HepG2 (cell line): ENCODE data around the gene NFE2L2. TPM values are rescaled to one million over a fixed set of nuclear protein-coding genes. Genes with fewer than 3 reads are reported as not detected.
A peak's percentile ranks its signal among the peaks of the same experiment; 100 is the strongest.

Experiments used
- ATAC-seq: fragments of 200-7000 bp; cut with Tn5 transposase; 3 replicates; pipeline ENCODE4 v1.9.1; 2020; ENCODE audit warnings: mild to moderate bottlenecking, moderate library complexity
- Bru-seq: library from RNA; stranded (reverse); fragments of 400-500 nt; gene quantifications from one replicate; lab custom pipeline; 2021; lab: Mats Ljungman, UMichigan
- BruChase-seq, 2 experiments: library from RNA; stranded (reverse); fragments of 400-500 nt; gene quantifications; one replicate each; lab custom pipeline; 2021; lab: Mats Ljungman, UMichigan
- BruUV-seq: library from RNA; stranded (reverse); fragments of 400-500 nt; replicated peaks from 2 replicates; lab custom pipeline; 2021; lab: Mats Ljungman, UMichigan
- CTCF ChIA-PET: fragments of 300-600 bp; formaldehyde crosslinking; extraction: SDS; loops from one replicate; lab custom pipeline; 2021; ENCODE audit warnings: low total read pairs, inconsistent platforms, low intra/inter-chr PET ratio; lab: Yijun Ruan, JAX
- POLR2A ChIA-PET: fragments of 350-600 bp; sonication (Branson Sonifier 250); formaldehyde crosslinking; loops from one replicate; lab custom pipeline; 2020; ENCODE audit warnings: antibody characterized with exemption, inconsistent platforms; lab: Yijun Ruan, JAX
- DNase-seq: peaks from one replicate; pipeline ENCODE4 v3.0.0-alpha.2; 2015; ENCODE audit warnings: low spot score
- FAIRE-seq: peaks from 3 replicates; lab custom pipeline; 2011; peaks lifted over from hg19 to GRCh38; lab: Jason Lieb, UNC
- H2AFZ ChIP-seq: one replicate; pipeline ENCODE4 v1.6.1; 2011; ENCODE audit warnings: low read length, inconsistent platforms
- H3K27ac ChIP-seq: fragments of 300-600 bp; 3 replicates; pipeline ENCODE4 v1.8.0; 2011; ENCODE audit warnings: mixed run types, mild to moderate bottlenecking, mixed read lengths, low read length, inconsistent platforms; ENCODE audit not compliant: insufficient read depth; ENCODE audit errors: extremely low read length
- H3K27me3 ChIP-seq, 2 experiments: fragments of 200-600 bp in 1 of 2; 2 replicates in 1 of 2; 3 replicates in 1 of 2; pipeline versions ENCODE4 v1.6.0 to v1.8.0; 2011; ENCODE audit warnings: low read length in 2 of 2, mild to moderate bottlenecking in 2 of 2, moderate library complexity in 2 of 2, inconsistent platforms in 1 of 2; ENCODE audit not compliant: insufficient read depth in 2 of 2, control insufficient read depth in 1 of 2
- H3K36me3 ChIP-seq, 2 experiments: fragments of 200-600 bp in 1 of 2; replicated peaks in 1 of 2; 2 replicates in 1 of 2; 3 replicates in 1 of 2; pipeline versions ENCODE4 v1.5.1 to v1.8.0; 2011; ENCODE audit warnings: low read length in 2 of 2, inconsistent platforms in 1 of 2; ENCODE audit not compliant: insufficient read depth in 2 of 2, control insufficient read depth in 1 of 2
- H3K4me1 ChIP-seq: 2 replicates; pipeline ENCODE4 v1.5.1; 2012; ENCODE audit warnings: low read length, inconsistent platforms; ENCODE audit not compliant: insufficient read depth
- H3K4me2 ChIP-seq: 2 replicates; pipeline ENCODE4 v1.6.0; 2011; ENCODE audit warnings: low read depth, low read length, inconsistent platforms
- H3K4me3 ChIP-seq, 3 experiments: fragments of 200-600 bp in 1 of 3; sonication (generic), shearing (Covaris generic) in 1 of 3; replicated peaks in 1 of 3; 2 replicates each; pipeline ENCODE4 v1.5.1; 2011 to 2016; ENCODE audit warnings: low read length in 3 of 3, inconsistent platforms in 2 of 3, low read depth in 2 of 3, mild to moderate bottlenecking in 2 of 3, control low read depth in 1 of 3, mixed read lengths in 1 of 3; ENCODE audit not compliant: insufficient read depth in 1 of 3
- H3K79me2 ChIP-seq: one replicate; pipeline ENCODE4 v1.6.1; 2011; ENCODE audit warnings: low read length, inconsistent platforms; ENCODE audit not compliant: insufficient read depth
- H3K9ac ChIP-seq: 2 replicates; pipeline ENCODE4 v1.6.0; 2011; ENCODE audit warnings: mild to moderate bottlenecking, low read depth, low read length, inconsistent platforms; ENCODE audit not compliant: insufficient read depth
- H3K9me3 ChIP-seq: 2 replicates; pipeline ENCODE4 v1.5.1; 2012; ENCODE audit warnings: mild to moderate bottlenecking, low read length
- H4K20me1 ChIP-seq: 2 replicates; pipeline ENCODE4 v1.6.0; 2011; ENCODE audit warnings: inconsistent platforms, mild to moderate bottlenecking, low read length, moderate library complexity; ENCODE audit not compliant: insufficient read depth
- CC2D1A ChIP-seq: sonication (generic); formaldehyde crosslinking; IDR thresholded peaks from 2 replicates; pipeline ENCODE4 v1.8.1; 2023; ENCODE audit warnings: mild to moderate bottlenecking, missing genetic modification reagents
- DNMT1 ChIP-seq: sonication (generic); formaldehyde crosslinking; IDR thresholded peaks from 2 replicates; pipeline ENCODE4 v1.5.1; 2020; ENCODE audit warnings: mild to moderate bottlenecking, missing genetic modification reagents
- HIVEP1 ChIP-seq: sonication (generic); formaldehyde crosslinking; IDR thresholded peaks from 2 replicates; pipeline ENCODE4 v1.4.0; 2020; ENCODE audit warnings: mild to moderate bottlenecking, missing genetic modification reagents
- NAIF1 ChIP-seq: sonication (generic); formaldehyde crosslinking; IDR thresholded peaks from 2 replicates; pipeline ENCODE4 v1.5.0; 2020; ENCODE audit warnings: mild to moderate bottlenecking, missing genetic modification reagents, borderline replicate concordance
- NR2C2 ChIP-seq: sonication (generic); formaldehyde crosslinking; IDR thresholded peaks from 2 replicates; pipeline ENCODE4 v1.4.0; 2020; ENCODE audit warnings: missing genetic modification reagents, mild to moderate bottlenecking, moderate library complexity, borderline replicate concordance
- POGK ChIP-seq: sonication (generic); formaldehyde crosslinking; conservative IDR thresholded peaks from 2 replicates; pipeline ENCODE4 v1.8.0; 2022; ENCODE audit warnings: mild to moderate bottlenecking, moderate library complexity, missing genetic modification reagents
- SMARCC2 ChIP-seq: fragments of 450-650 bp; IDR thresholded peaks from 2 replicates; pipeline ENCODE4 v1.6.1; 2017; ENCODE audit warnings: antibody characterized with exemption, mild to moderate bottlenecking
- SOX13 ChIP-seq, 3 experiments: fragments of 450-650 bp in 1 of 3; sonication (generic) in 1 of 3; formaldehyde crosslinking in 1 of 3; IDR thresholded peaks in 2 of 3; conservative IDR thresholded peaks in 1 of 3; 2 replicates each; pipeline versions ENCODE4 v1.5.0 to v1.6.1; 2016 to 2020; ENCODE audit warnings: antibody characterized with exemption in 1 of 3, mild to moderate bottlenecking in 1 of 3, missing compliant biosample characterization in 1 of 3, missing genetic modification reagents in 1 of 3, moderate library complexity in 1 of 3
- TEAD3 ChIP-seq: optimal IDR thresholded peaks from 2 replicates; pipeline ENCODE3; 2016; ENCODE audit warnings: borderline replicate concordance
- U2AF2 ChIP-seq: fragments of 200-400 bp; formaldehyde crosslinking; IDR thresholded peaks from 2 replicates; pipeline ENCODE4 v1.6.1; 2017; ENCODE audit warnings: low read depth, mild to moderate bottlenecking, low read length
- ZNF24 ChIP-seq: fragments of 450-650 bp; IDR thresholded peaks from 2 replicates; pipeline ENCODE4 v1.6.1; 2017; ENCODE audit warnings: antibody characterized with exemption, mild to moderate bottlenecking
- ZNF33B ChIP-seq: sonication (generic); formaldehyde crosslinking; IDR thresholded peaks from 2 replicates; pipeline ENCODE4 v1.5.1; 2020; ENCODE audit warnings: mild to moderate bottlenecking, missing genetic modification reagents
- ZNF431 ChIP-seq: sonication (generic); formaldehyde crosslinking; IDR thresholded peaks from 2 replicates; pipeline ENCODE4 v1.9.0; 2022; ENCODE audit warnings: missing genetic modification reagents, low read depth, mild to moderate bottlenecking, borderline replicate concordance
- ZNF598 ChIP-seq: sonication (generic); formaldehyde crosslinking; IDR thresholded peaks from 2 replicates; pipeline ENCODE4 v1.5.1; 2020; ENCODE audit warnings: mild to moderate bottlenecking, missing genetic modification reagents, borderline replicate concordance
- WGBS: methylation state at CpG from one replicate; pipeline ENCODE4 v1.1.6; 2017; ENCODE audit warnings: low lambda C conversion rate; 5-methylcytosine and 5-hydroxymethylcytosine counted together
- in situ Hi-C: cut with HindIII; loops from 2 replicates; pipeline ENCODE4 v1.10.0; 2017; ENCODE audit warnings: low pct_unique_long_range_greater_than_20kb; ENCODE audit not compliant: extremely low pct_ligation_motif_present
- intact Hi-C: fragments of 100-400 bp; cut with micrococcal nuclease; formaldehyde crosslinking; loops from one replicate; pipeline ENCODE4 v1.10.0; 2022; ENCODE audit not compliant: unreplicated experiment
- long read RNA-seq, 2 experiments: library from RNA in 1 of 2; library from polyadenylated mRNA in 1 of 2; stranded (forward) in 1 of 2; unstranded in 1 of 2; transcript quantifications; one replicate each; pipeline ENCODE4 v2.0.0, GENCODE V29; 2019 to 2022
- polyA minus RNA-seq, 3 experiments: library from RNA; depleted of rRNA, polyadenylated mRNA; stranded (reverse); fragments of >200 nt; gene quantifications; 2 replicates each; pipeline ENCODE4 v1.2.3, GENCODE V29; 2011; ENCODE audit warnings: low replicate concordance in 1 of 3
- polyA plus RNA-seq, 8 experiments: library from polyadenylated mRNA; depleted of rRNA in 3 of 8; stranded (reverse) in 7 of 8; unstranded in 1 of 8; fragments of >200 nt; fragmentation: Illumina TruSeq in 4 of 8; extraction: Trizol in 4 of 8; gene quantifications; 2 replicates each; pipeline versions ENCODE4 v1.2.1 to v1.2.3, GENCODE V29; 2011 to 2016; ENCODE audit warnings: low read depth in 4 of 8, missing spikeins in 1 of 8, mixed read lengths in 1 of 8; ENCODE audit not compliant: insufficient read depth in 1 of 8
- total RNA-seq, 5 experiments: library from RNA; depleted of rRNA; stranded (reverse); fragments of >200 nt; fragmentation: Illumina TruSeq; extraction: Trizol; gene quantifications; 2 replicates each; pipeline ENCODE4 v1.2.3, GENCODE V29; 2016; ENCODE audit warnings: low read depth in 1 of 5

Gene NFE2L2
- total RNA-seq (2016; rRNA removed; fragmentation: Illumina TruSeq; extraction: Trizol), result 84.6 and 136 TPM in 2 replicates
- 93.0 and 99.3 TPM in 2 replicates for total RNA-seq (2016; cell fraction: cytosol; rRNA removed; fragmentation: Illumina TruSeq; extraction: Trizol; ENCODE audit: low read depth)
- 80.6 and 139 TPM in 2 replicates for total RNA-seq (2016; cell fraction: insoluble cytoplasmic fraction; rRNA removed; fragmentation: Illumina TruSeq; extraction: Trizol)
- total RNA-seq (2016; cell fraction: membrane; rRNA removed; fragmentation: Illumina TruSeq; extraction: Trizol), result 85.8 and 94.3 TPM in 2 replicates
- 92.5 and 95.6 TPM in 2 replicates for total RNA-seq (2016; cell fraction: nucleus; rRNA removed; fragmentation: Illumina TruSeq; extraction: Trizol)
- polyA plus RNA-seq (2011; rRNA removed), result 138 and 215 TPM in 2 replicates
- polyA plus RNA-seq (2011; cell fraction: cytosol; rRNA removed), result 94.2 and 119 TPM in 2 replicates
- 66.9 and 70.1 TPM in 2 replicates for polyA plus RNA-seq (2011; cell fraction: nucleus; rRNA removed)
- polyA plus RNA-seq (2012), result 104 and 115 TPM in 2 replicates
- 17.6 and 20.3 TPM in 2 replicates for polyA plus RNA-seq (2016; cell fraction: cytosol; fragmentation: Illumina TruSeq; extraction: Trizol; ENCODE audit: low read depth)
- 211 and 217 TPM in 2 replicates for polyA plus RNA-seq (2016; cell fraction: insoluble cytoplasmic fraction; fragmentation: Illumina TruSeq; extraction: Trizol; ENCODE audit: low read depth)
- polyA plus RNA-seq (2016; cell fraction: membrane; fragmentation: Illumina TruSeq; extraction: Trizol; ENCODE audit: low read depth), result 41.9 and 49.1 TPM in 2 replicates
- 168 and 175 TPM in 2 replicates for polyA plus RNA-seq (2016; cell fraction: nucleus; fragmentation: Illumina TruSeq; extraction: Trizol; ENCODE audit: insufficient read depth, low read depth)
- polyA minus RNA-seq (2011; rRNA and poly(A)+ RNA removed; ENCODE audit: low replicate concordance), result 157 and 264 TPM in 2 replicates
- polyA minus RNA-seq (2011; cell fraction: cytosol; rRNA and poly(A)+ RNA removed), result 128 and 137 TPM in 2 replicates
- 140 and 141 TPM in 2 replicates for polyA minus RNA-seq (2011; cell fraction: nucleus; rRNA and poly(A)+ RNA removed)
- percentile 98 among the genes with signal in this experiment for Bru-seq, nascent RNA
- BruChase-seq, experiment 1, labeled RNA remaining after a 6-hour chase, result percentile 96 among the genes with signal in this experiment
- percentile 98 among the genes with signal in this experiment for BruChase-seq, experiment 2, labeled RNA remaining after a 2-hour chase
- long read RNA-seq, experiment 1, transcript NFE2L2-202 (5 exons, 2,651 nt), result minor isoform, 15 of 79 reads
- long read RNA-seq, experiment 1, transcript NFE2L2-201 (5 exons, 2,853 nt), result major isoform, 53 of 79 reads
- long read RNA-seq, experiment 1, partial matches to known transcripts, result 2 of 79 reads
- long read RNA-seq, experiment 1, other reads (novel, unspliced or antisense), result 8 of 79 reads
- long read RNA-seq, experiment 2, transcript NFE2L2-201 (5 exons, 2,853 nt), result major isoform, 79 of 182 reads
- long read RNA-seq, experiment 2, partial matches to known transcripts, result 9 of 182 reads
- long read RNA-seq, experiment 2, other reads (novel, unspliced or antisense), result 94 of 182 reads

GRCh38 chr2:177264693-177265587 is at the start of gene NFE2L2:
Gene NFE2L2, minus strand, starts transcription at chr2:177264727. Its CDS starts 151 bp downstream, at chr2:177264576.
- intact Hi-C loops (loop anchor here (1.0 to 5.0 kb wide), 4 partner anchors 32 to 287 kb away; a partner anchor contains a TSS), in situ Hi-C loops (loop anchor here (5.0 kb wide), 4 partner anchors 53 to 127 kb away; partner anchors contain the start of genes AGPS and HNRNPA3)
- no peaks in the 10 kb centered on the region for H3K9me3 ChIP-seq
- ChIA-PET CTCF (interaction anchor here (0.7 to 3.5 kb wide), 7 partner anchors 10 to 228 kb away, joined by 3 to 24 read pairs (median 4); no protein-coding TSS in a partner anchor), POLR2A (interaction anchor here (0.8 to 5.3 kb wide), 43 partner anchors 8 to 1659 kb away, joined by 3 to 96 read pairs (median 7); partner anchors contain the start of genes AGPS, HNRNPA3, PJVK and PRKRA)
- no peak within 1 kb of the TSS for H2AFZ ChIP-seq
- no peaks in the 10 kb centered on the region for H3K36me3 ChIP-seq
- BruUV-seq, result TSS peak; percentile 84
- H3K27ac ChIP-seq, result peak within 1 kb of the TSS; percentile 100
- DNase-seq (peak; percentile 99), FAIRE-seq (peak; percentile 85), ATAC-seq (peak; percentile 84)
- H3K27me3 ChIP-seq, result no peaks in the 10 kb centered on the region; a peak in 1 of 5 replicates
- H3K79me2 ChIP-seq, result peaks cover 47% of the 10 kb centered on the region
- H3K4me1 ChIP-seq, result peaks cover 63% of the 10 kb centered on the region
- H4K20me1 ChIP-seq, result peaks cover 33% of the 10 kb centered on the region
- whole genome bisulfite sequencing, result 2% methylated on average over 35 of the region's 66 CpGs
- peak within 1 kb of the TSS; percentile 100 for H3K4me2 ChIP-seq
- H3K9ac ChIP-seq, result peak within 1 kb of the TSS; percentile 100
- peak within 1 kb of the TSS; percentile 87 to 98 (median 94) for H3K4me3 ChIP-seq
- no peak for TF ChIP-seq DNMT1 (CRISPR knock-in tag)
- TF ChIP-seq ZNF431, result peak; percentile 73; the same call in 1 of the 2 replicates
- peak; percentile 64 for TF ChIP-seq NR2C2 (CRISPR knock-in tag)
- TF ChIP-seq ZNF598, result peak; percentile 97
- no peak for TF ChIP-seq SMARCC2
- TF ChIP-seq HIVEP1 (CRISPR knock-in tag), result peak; percentile 99
- TF ChIP-seq TEAD3 (CRISPR knock-in tag), result peak; percentile 24
- 0 out of 2 replicates have a peak, but pooled peaks have one; percentile 24 for TF ChIP-seq ZNF33B (CRISPR knock-in tag)
- TF ChIP-seq CC2D1A (CRISPR knock-in tag), result no peak
- TF ChIP-seq POGK (CRISPR knock-in tag), result peak; percentile 88
- peak; percentile 70; the same call in 1 of the 2 replicates for TF ChIP-seq SOX13 (IDR thresholded peaks at IDR 0.05)
- TF ChIP-seq SOX13 (CRISPR knock-in tag; conservative IDR thresholded peaks at IDR 0.05 in 1 of 2, IDR thresholded peaks at IDR 0.05 in 1 of 2), result peak; percentile 74 to 88; a peak in 2 of 4 replicates
- TF ChIP-seq NAIF1, result peak; percentile 96
- TF ChIP-seq ZNF24, result no peak
- TF ChIP-seq U2AF2, result 0 out of 2 replicates have a peak, but pooled peaks have one; percentile 32
